OCI-LY7 (cell line): ENCODE data around the gene KCNN3. TPM values are rescaled to one million over a fixed set of nuclear protein-coding genes. Genes with fewer than 3 reads are reported as not detected.

Experiments
- BruUV-seq: library from RNA; stranded (reverse); fragments of 400-500 nt; replicated peaks from 2 replicates; lab custom pipeline; 2021; lab: Mats Ljungman, UMichigan
- CTCF ChIA-PET: fragments of 300-600 bp; sonication (Branson Sonifier 250); formaldehyde crosslinking; loops from one replicate; lab custom pipeline; 2022; ENCODE audit warnings: antibody characterized with exemption; ENCODE audit not compliant: unreplicated experiment; lab: Charles Lee
- POLR2A ChIA-PET: fragments of 300-600 bp; sonication (Branson Sonifier 250); formaldehyde crosslinking; loops from one replicate; lab custom pipeline; 2022; ENCODE audit warnings: antibody characterized with exemption; lab: Charles Lee
- DNase-seq: peaks from one replicate; pipeline ENCODE4 v3.0.0-alpha.2; 2015; ENCODE audit warnings: low spot score
- H2AFZ ChIP-seq: fragments of 200-600 bp; sonication (generic), shearing (Covaris generic); 2 replicates; pipeline ENCODE4 v1.6.1; 2014; ENCODE audit warnings: mild to moderate bottlenecking, antibody characterized with exemption, low read length, moderate library complexity
- H3K27ac ChIP-seq: fragments of 200-600 bp; sonication (generic); 2 replicates; pipeline ENCODE4 v1.5.1; 2014; ENCODE audit warnings: mixed run types, low read depth, mild to moderate bottlenecking, moderate library complexity, low read length, inconsistent platforms; ENCODE audit not compliant: poor library complexity, severe bottlenecking
- H3K36me3 ChIP-seq: fragments of 200-600 bp; sonication (generic); 2 replicates; pipeline ENCODE4 v1.6.1; 2014; ENCODE audit warnings: mild to moderate bottlenecking, antibody characterized with exemption, low read length, moderate library complexity, mixed read lengths; ENCODE audit not compliant: insufficient read depth
- H3K4me1 ChIP-seq: fragments of 200-600 bp; sonication (generic); 2 replicates; pipeline ENCODE4 v1.5.1; 2014; ENCODE audit warnings: mild to moderate bottlenecking, low read length; ENCODE audit not compliant: insufficient read depth, poor library complexity, severe bottlenecking
- H3K4me2 ChIP-seq: fragments of 200-600 bp; sonication (generic); 2 replicates; pipeline ENCODE4 v1.6.1; 2014; ENCODE audit warnings: mild to moderate bottlenecking, low read length
- H3K4me3 ChIP-seq: fragments of 200-600 bp; sonication (generic); 2 replicates; pipeline ENCODE4 v1.5.1; 2014; ENCODE audit warnings: mild to moderate bottlenecking, low read depth, low read length; ENCODE audit not compliant: poor library complexity, severe bottlenecking
- H3K79me2 ChIP-seq: fragments of 200-600 bp; sonication (generic); 2 replicates; pipeline ENCODE4 v1.6.1; 2016; ENCODE audit warnings: low read depth, mild to moderate bottlenecking, low read length, moderate library complexity, mixed read lengths; ENCODE audit not compliant: insufficient read depth
- H3K9me2 ChIP-seq: fragments of 200-600 bp; sonication (generic); 2 replicates; pipeline ENCODE4 v1.6.1; 2016; ENCODE audit warnings: mild to moderate bottlenecking, low read length, mixed read lengths; ENCODE audit not compliant: insufficient read depth
- H3K9me3 ChIP-seq: fragments of 200-600 bp; sonication (generic); 2 replicates; pipeline ENCODE4 v1.6.1; 2014; ENCODE audit warnings: mild to moderate bottlenecking, mixed run types, low read length, mixed read lengths
- H4K20me1 ChIP-seq: fragments of 200-600 bp; sonication (generic); 2 replicates; pipeline ENCODE4 v1.6.1; 2014; ENCODE audit warnings: mild to moderate bottlenecking, antibody characterized with exemption, low read length, moderate library complexity, mixed read lengths; ENCODE audit not compliant: insufficient read depth
- CTCF ChIP-seq: fragments of 200-600 bp; sonication (generic); conservative IDR thresholded peaks from 2 replicates; pipeline ENCODE4 v1.5.1; 2014; ENCODE audit warnings: mild to moderate bottlenecking, antibody characterized with exemption, low read length, moderate library complexity, mixed read lengths
- EZH2phosphoT487 ChIP-seq: fragments of 200-600 bp; sonication (generic); IDR thresholded peaks from 2 replicates; pipeline ENCODE4 v1.6.1; 2018; ENCODE audit warnings: low read depth, borderline replicate concordance, mild to moderate bottlenecking, mixed run types, antibody characterized with exemption, low read length, moderate library complexity, mixed read lengths
- intact Hi-C: fragments of 100-400 bp; cut with micrococcal nuclease; formaldehyde crosslinking; loops from one replicate; pipeline ENCODE4 v1.10.0; 2022; ENCODE audit not compliant: unreplicated experiment
- total RNA-seq, 2 experiments: library from RNA; depleted of rRNA in 1 of 2; stranded (reverse); fragments of >200 nt in 1 of 2; shearing (Covaris generic) in 1 of 2; gene quantifications; 2 replicates each; pipeline ENCODE4 v1.2.3, GENCODE V29; 2014 to 2022

KCNN3 gene
- total RNA-seq, 2 experiments from 2014 or later = 14.8 to 50.8 TPM

GRCh38 chr1:154778944-154779343 lies 91.1 kb downstream of the KCNN3 start:
- Histone ChIP-seq H3K36me3 (peaks cover 33% of the 10 kb centered on the region), H3K9me3 (no peaks in the 10 kb centered on the region), H3K27ac (no peak overlapping the region), H2AFZ (no peak overlapping the region), H3K9me2 (no peaks in the 10 kb centered on the region), H4K20me1 (no peaks in the 10 kb centered on the region), H3K4me3 (no peak overlapping the region), H3K79me2 (no peaks in the 10 kb centered on the region), H3K4me1 (no peaks in the 10 kb centered on the region), H3K4me2 (no peak overlapping the region)
- ChIA-PET POLR2A (no interaction called here), CTCF (no interaction called here)
- DNase-seq = no peak
- no peak for TF ChIP-seq CTCF
- no peak for TF ChIP-seq EZH2phosphoT487
- intact Hi-C loops = no loop called here
- BruUV-seq = no TSS peak

- Histone ChIP-seq H3K9me3 (no peaks in the 10 kb centered on the region), H3K4me1 (no peaks in the 10 kb centered on the region), H3K4me3 (no peak overlapping the region), H3K36me3 (peaks cover 33% of the 10 kb centered on the region), H3K4me2 (no peak overlapping the region), H3K27ac (no peak overlapping the region), H2AFZ (no peak overlapping the region), H3K79me2 (no peaks in the 10 kb centered on the region), H3K9me2 (no peaks in the 10 kb centered on the region), H4K20me1 (no peaks in the 10 kb centered on the region)
- intact Hi-C loops = no loop called here
- DNase-seq = no peak
- no TSS peak for BruUV-seq
- CTCF ChIA-PET = no interaction called here
- TF ChIP-seq EZH2phosphoT487 (no peak), CTCF (no peak)
- POLR2A ChIA-PET = no interaction called here
Observed at GRCh38 chr1:154778275-154778674, 91.8 kb downstream of the KCNN3 start.

- intact Hi-C loops = no loop called here
Observed at GRCh38 chr1:154777781-154778180, 92.3 kb downstream of the KCNN3 start.

More at GRCh38 chr1:154777781-154778180, 92.3 kb downstream of the KCNN3 start:
- no peak overlapping the region for H3K27ac ChIP-seq
- H2AFZ ChIP-seq = no peak overlapping the region
- no peaks in the 10 kb centered on the region for H3K9me2 ChIP-seq
- no peaks in the 10 kb centered on the region for H3K79me2 ChIP-seq
- BruUV-seq = no TSS peak
- DNase-seq = no peak
- no peak overlapping the region for H3K4me3 ChIP-seq
- ChIA-PET POLR2A (no interaction called here), CTCF (no interaction called here)
- TF ChIP-seq CTCF (no peak), EZH2phosphoT487 (no peak)
- H3K36me3 ChIP-seq = peaks cover 33% of the 10 kb centered on the region
- no peak overlapping the region for H3K4me2 ChIP-seq
- H4K20me1 ChIP-seq = no peaks in the 10 kb centered on the region
- H3K4me1 ChIP-seq = no peaks in the 10 kb centered on the region
- H3K9me3 ChIP-seq = no peaks in the 10 kb centered on the region
